Left ventricle myocardium inferior (tissue), 1 donor: Measurements from ENCODE around the gene COL25A1. TPM values are rescaled to one million over a fixed set of nuclear protein-coding genes. Genes with fewer than 3 reads are reported as not detected.

Source experiments
- DNase-seq: peaks from one replicate; pipeline ENCODE4 v3.0.0-alpha.2; 2020
- H3K27ac ChIP-seq: fragments of 200-600 bp; replicated peaks from 2 replicates; pipeline ENCODE4 v1.8.0; 2021
- H3K27me3 ChIP-seq: fragments of 200-600 bp; 2 replicates; pipeline ENCODE4 v1.8.0; 2021; ENCODE audit warnings: low read depth
- H3K36me3 ChIP-seq: fragments of 200-600 bp; 2 replicates; pipeline ENCODE4 v1.8.0; 2021
- H3K4me1 ChIP-seq: fragments of 200-600 bp; 2 replicates; pipeline ENCODE4 v1.8.0; 2021
- H3K4me3 ChIP-seq: fragments of 200-600 bp; 2 replicates; pipeline ENCODE4 v1.8.0; 2021; ENCODE audit warnings: mild to moderate bottlenecking, moderate library complexity
- H3K9me3 ChIP-seq: fragments of 200-600 bp; replicated peaks from 2 replicates; pipeline ENCODE4 v1.8.0; 2021
- CTCF ChIP-seq: fragments of 200-600 bp; IDR thresholded peaks from 2 replicates; pipeline ENCODE4 v1.8.0; 2021; ENCODE audit warnings: antibody characterized with exemption, mild to moderate bottlenecking, borderline replicate concordance
- intact Hi-C: fragments of 100-400 bp; cut with micrococcal nuclease; formaldehyde crosslinking; loops from one replicate; pipeline ENCODE4 v1.11.0; 2022
- total RNA-seq: library from RNA; stranded (reverse); fragmentation: NEBNext Ultra II Directional; extraction: Animal tissue kit (Norgen Biotek cat#: 25700); gene quantifications from one replicate; pipeline ENCODE4 v1.2.1, GENCODE V29; 2021
- donor health status: DM: no; HTN: yes; CAD: no; lungs with severe emphysema.

The COL25A1 gene
- total RNA-seq, 1 donor from 2014 or later, result 0.77 TPM

DNA sequence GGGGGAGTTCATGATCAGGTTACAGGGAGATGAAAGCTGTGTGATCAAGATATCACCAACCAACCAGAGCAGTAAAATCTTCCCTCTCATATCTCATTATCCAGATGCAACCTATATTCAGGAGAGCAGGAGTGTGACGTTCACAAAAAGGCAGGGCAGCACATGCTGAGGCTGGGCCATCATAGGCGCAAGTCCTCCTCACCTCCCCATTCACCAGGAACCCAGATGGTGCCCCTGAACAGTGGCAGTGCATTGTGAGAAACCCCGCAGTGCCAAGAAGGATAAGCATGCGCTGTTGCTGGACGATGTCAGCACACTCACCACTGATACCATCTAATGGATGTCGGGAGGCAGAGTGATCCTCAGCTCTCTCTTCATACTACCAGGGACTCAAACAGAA is 170.9 kb downstream of the COL25A1 start:
- H3K27ac ChIP-seq, result no peak overlapping the region
- no peaks in the 10 kb centered on the region for H3K36me3 ChIP-seq
- no peak for DNase-seq
- H3K27me3 ChIP-seq, result no peaks in the 10 kb centered on the region
- H3K4me1 ChIP-seq, result no peaks in the 10 kb centered on the region
- TF ChIP-seq CTCF, result no peak
- intact Hi-C loops, result no loop called here
- H3K9me3 ChIP-seq, result no peaks in the 10 kb centered on the region
- no peak overlapping the region for H3K4me3 ChIP-seq

DNA sequence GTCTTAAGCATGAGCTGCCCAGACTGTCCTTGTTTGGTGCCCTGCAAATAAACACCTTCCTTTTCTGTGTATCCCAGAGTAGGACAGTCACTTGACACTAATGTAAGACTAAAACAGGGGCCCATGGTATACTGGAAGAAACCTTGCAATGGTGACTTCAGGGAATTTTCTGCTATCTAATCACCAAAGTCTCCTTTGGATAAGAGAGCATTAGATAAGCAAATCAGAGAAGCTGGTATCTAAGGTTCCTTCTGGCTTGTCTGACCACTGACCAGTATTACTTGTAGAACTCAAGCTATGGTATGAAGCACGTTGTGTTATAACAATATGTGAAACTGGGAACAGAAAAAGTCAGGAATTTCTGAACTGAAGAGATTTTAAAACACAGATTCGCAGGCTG is 173.9 kb downstream of the COL25A1 start:
- Histone ChIP-seq H3K27me3 (no peaks in the 10 kb centered on the region), H3K4me1 (no peaks in the 10 kb centered on the region), H3K27ac (no peak overlapping the region), H3K36me3 (no peaks in the 10 kb centered on the region), H3K9me3 (no peaks in the 10 kb centered on the region), H3K4me3 (no peak overlapping the region)
- DNase-seq, result no peak
- intact Hi-C loops, result no loop called here
- no peak for TF ChIP-seq CTCF

DNA sequence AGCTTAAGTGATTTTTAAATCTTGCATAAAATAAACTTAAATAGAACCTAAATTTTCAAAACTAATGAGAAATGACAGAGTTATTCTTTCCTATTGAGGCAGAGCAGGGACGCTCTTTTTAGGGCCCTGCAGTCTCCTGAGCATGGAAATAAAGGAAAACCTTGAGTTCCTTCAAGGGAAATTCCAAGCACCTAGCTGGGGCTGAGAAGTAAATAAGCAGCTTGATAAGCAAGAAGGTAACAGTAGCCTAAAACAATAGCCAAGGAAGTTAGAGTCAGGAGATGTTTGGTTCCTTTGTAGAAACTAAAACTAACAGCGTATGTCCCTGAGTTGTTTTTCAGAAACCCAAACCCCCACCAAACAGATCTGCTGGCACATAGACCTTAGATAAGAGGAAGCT is 174.6 kb downstream of the COL25A1 start:
- H3K36me3 ChIP-seq, result no peaks in the 10 kb centered on the region

DNA sequence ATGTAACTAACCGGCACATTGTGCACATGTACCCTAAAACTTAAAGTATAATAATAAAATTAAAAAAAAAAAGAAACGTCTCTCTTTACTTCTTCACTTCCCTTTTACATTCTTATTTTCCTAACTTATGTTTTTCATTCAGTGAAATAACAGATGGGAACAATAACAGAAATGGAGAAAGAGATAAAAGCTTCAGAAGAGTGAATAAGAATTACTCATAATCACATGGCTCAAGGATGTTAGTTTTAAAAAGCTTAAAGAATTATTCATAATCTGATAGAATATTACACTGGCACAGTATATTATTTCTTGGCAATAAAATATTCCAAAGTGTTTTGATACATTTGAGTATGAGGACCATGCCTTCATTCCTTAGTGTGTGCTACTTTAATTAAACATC is 175.6 kb downstream of the COL25A1 start:
- intact Hi-C loops, result no loop called here
- Histone ChIP-seq H3K4me3 (no peak overlapping the region), H3K9me3 (no peaks in the 10 kb centered on the region), H3K27me3 (no peaks in the 10 kb centered on the region), H3K4me1 (no peaks in the 10 kb centered on the region), H3K36me3 (no peaks in the 10 kb centered on the region), H3K27ac (no peak overlapping the region)
- TF ChIP-seq CTCF, result no peak
- DNase-seq, result no peak

More for the DNA sequence above, 174.6 kb downstream of the COL25A1 start:
- H3K27ac ChIP-seq, result no peak overlapping the region
- no peak overlapping the region for H3K4me3 ChIP-seq
- H3K4me1 ChIP-seq, result no peaks in the 10 kb centered on the region
- DNase-seq, result no peak
- H3K9me3 ChIP-seq, result no peaks in the 10 kb centered on the region
- TF ChIP-seq CTCF, result no peak
- intact Hi-C loops, result no loop called here
- H3K27me3 ChIP-seq, result no peaks in the 10 kb centered on the region

DNA sequence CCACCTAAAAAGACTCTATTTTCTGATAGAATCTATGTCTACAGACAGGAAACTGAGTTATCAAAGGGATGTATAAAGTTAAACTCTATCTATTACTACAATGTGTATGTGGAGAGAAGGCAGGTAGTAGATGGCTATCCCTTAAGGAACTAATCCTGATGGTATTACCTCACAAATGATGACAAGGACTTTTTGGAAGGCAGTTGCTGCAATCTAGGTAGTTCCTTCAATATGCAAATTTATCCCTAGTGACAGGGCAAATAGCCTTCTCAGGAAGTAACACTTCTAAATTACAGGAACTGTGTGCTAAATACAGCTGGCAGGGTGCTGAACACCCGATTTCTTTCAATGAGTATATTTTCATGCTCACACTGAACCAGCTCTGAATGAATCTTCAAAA is 177.4 kb downstream of the COL25A1 start:
- no peaks in the 10 kb centered on the region for H3K27me3 ChIP-seq

More for the DNA sequence above, 177.4 kb downstream of the COL25A1 start:
- no peak for TF ChIP-seq CTCF
- intact Hi-C loops, result no loop called here
- DNase-seq, result no peak
- H3K9me3 ChIP-seq, result peaks cover 11% of the 10 kb centered on the region
- H3K4me3 ChIP-seq, result no peak overlapping the region
- no peaks in the 10 kb centered on the region for H3K36me3 ChIP-seq
- H3K4me1 ChIP-seq, result no peaks in the 10 kb centered on the region
- no peak overlapping the region for H3K27ac ChIP-seq
